ENCODE data around the gene SEC23A.

DNA sequence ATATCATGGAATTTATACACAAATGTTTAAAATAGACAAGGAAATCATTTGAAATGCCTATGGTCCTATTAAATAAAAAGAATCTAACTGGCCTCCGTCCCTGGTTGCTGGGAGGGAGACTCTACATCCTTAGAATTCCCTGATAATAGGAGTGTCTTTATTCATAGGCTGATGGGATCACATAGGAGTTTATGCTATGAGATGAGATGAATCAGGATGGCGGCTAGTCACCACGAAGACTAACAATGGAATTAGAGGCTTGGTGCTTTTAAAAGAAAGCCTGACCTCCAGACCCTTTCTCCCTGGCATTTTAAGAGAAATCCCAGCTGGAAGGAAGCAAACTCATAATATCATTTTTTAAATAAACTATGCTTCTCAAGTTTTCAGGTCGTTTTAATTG is 69.7 kb downstream of the SEC23A start:
- TF ChIP-seq, protein P1, sequence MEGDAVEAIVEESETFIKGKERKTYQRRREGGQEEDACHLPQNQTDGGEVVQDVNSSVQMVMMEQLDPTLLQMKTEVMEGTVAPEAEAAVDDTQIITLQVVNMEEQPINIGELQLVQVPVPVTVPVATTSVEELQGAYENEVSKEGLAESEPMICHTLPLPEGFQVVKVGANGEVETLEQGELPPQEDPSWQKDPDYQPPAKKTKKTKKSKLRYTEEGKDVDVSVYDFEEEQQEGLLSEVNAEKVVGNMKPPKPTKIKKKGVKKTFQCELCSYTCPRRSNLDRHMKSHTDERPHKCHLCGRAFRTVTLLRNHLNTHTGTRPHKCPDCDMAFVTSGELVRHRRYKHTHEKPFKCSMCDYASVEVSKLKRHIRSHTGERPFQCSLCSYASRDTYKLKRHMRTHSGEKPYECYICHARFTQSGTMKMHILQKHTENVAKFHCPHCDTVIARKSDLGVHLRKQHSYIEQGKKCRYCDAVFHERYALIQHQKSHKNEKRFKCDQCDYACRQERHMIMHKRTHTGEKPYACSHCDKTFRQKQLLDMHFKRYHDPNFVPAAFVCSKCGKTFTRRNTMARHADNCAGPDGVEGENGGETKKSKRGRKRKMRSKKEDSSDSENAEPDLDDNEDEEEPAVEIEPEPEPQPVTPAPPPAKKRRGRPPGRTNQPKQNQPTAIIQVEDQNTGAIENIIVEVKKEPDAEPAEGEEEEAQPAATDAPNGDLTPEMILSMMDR (IDR thresholded peaks at IDR 0.05; ENCODE audit: borderline replicate concordance, extremely low read depth, low read length, poor library complexity, severe bottlenecking), result no peak
- TF ChIP-seq EZH2 (IDR thresholded peaks at IDR 0.05; ENCODE audit: borderline replicate concordance, low read depth, low read length, severe bottlenecking), result no peak
